KMS-11 (cell line): Measurements from ENCODE around the gene ERLIN1.
"Not testable (repeated sequence)": the region's sequence is repeated elsewhere in the genome, so short reads cannot be mapped to it uniquely, and the experiment has no call there.

Experiments used
- H2AFZ ChIP-seq: fragments of 200-600 bp; sonication (generic); 2 replicates; pipeline ENCODE4 v1.6.1; 2016; ENCODE audit warnings: antibody characterized with exemption, mixed run types, low read depth
- H3K27ac ChIP-seq: fragments of 200-600 bp; sonication (generic); 2 replicates; pipeline ENCODE4 v1.6.1; 2016; ENCODE audit warnings: mild to moderate bottlenecking, mixed run types
- H3K27me3 ChIP-seq: fragments of 200-600 bp; sonication (generic); 2 replicates; pipeline ENCODE4 v1.6.1; 2017; ENCODE audit warnings: mild to moderate bottlenecking, low read depth, mixed run types, moderate library complexity; ENCODE audit not compliant: insufficient read depth
- H3K36me3 ChIP-seq: fragments of 200-600 bp; sonication (generic); 2 replicates; pipeline ENCODE4 v1.6.1; 2017; ENCODE audit warnings: mild to moderate bottlenecking, mixed run types; ENCODE audit not compliant: insufficient read depth
- H3K4me1 ChIP-seq: fragments of 200-600 bp; sonication (generic); 2 replicates; pipeline ENCODE4 v1.6.1; 2016; ENCODE audit warnings: mild to moderate bottlenecking, low read depth, mixed run types; ENCODE audit not compliant: poor library complexity, severe bottlenecking
- H3K4me2 ChIP-seq: fragments of 200-600 bp; sonication (generic); 2 replicates; pipeline ENCODE4 v1.7.0; 2016; ENCODE audit warnings: mild to moderate bottlenecking, mixed run types
- H3K4me3 ChIP-seq: fragments of 200-600 bp; sonication (generic); IDR thresholded peaks from 2 replicates; pipeline ENCODE4 v1.6.1; 2017; ENCODE audit warnings: low read depth, low read length, mixed read lengths; ENCODE audit not compliant: insufficient read depth
- H3K79me2 ChIP-seq: fragments of 200-600 bp; sonication (generic); 2 replicates; pipeline ENCODE4 v1.6.1; 2016; ENCODE audit warnings: low read depth, mixed run types; ENCODE audit not compliant: insufficient read depth
- H3K9ac ChIP-seq: fragments of 200-600 bp; sonication (generic); 2 replicates; pipeline ENCODE4 v1.6.1; 2016; ENCODE audit warnings: mild to moderate bottlenecking, mixed run types
- H4K20me1 ChIP-seq: fragments of 200-600 bp; sonication (generic); 2 replicates; pipeline ENCODE4 v1.6.1; 2016; ENCODE audit warnings: mild to moderate bottlenecking, mixed run types; ENCODE audit not compliant: insufficient read depth
- CTCF ChIP-seq: fragments of 200-600 bp; sonication (generic); conservative IDR thresholded peaks from 2 replicates; pipeline ENCODE4 v1.6.1; 2017; ENCODE audit warnings: low read depth, mild to moderate bottlenecking, antibody characterized with exemption, low read length, moderate library complexity, mixed read lengths

Gene ERLIN1

GRCh38 chr10:100128951-100129350, 56.9 kb downstream of the ERLIN1 start:
- H3K27ac ChIP-seq: no peak overlapping the region
- H3K4me2 ChIP-seq: no peak overlapping the region
- no peaks in the 10 kb centered on the region for H3K4me1 ChIP-seq
- H3K79me2 ChIP-seq: no peaks in the 10 kb centered on the region
- no peaks in the 10 kb centered on the region for H3K36me3 ChIP-seq
- H3K9ac ChIP-seq: no peak overlapping the region
- no peak for TF ChIP-seq CTCF
- H3K4me3 ChIP-seq: no peak overlapping the region
- no peaks in the 10 kb centered on the region for H4K20me1 ChIP-seq
- no peaks in the 10 kb centered on the region for H3K27me3 ChIP-seq
- no peak overlapping the region for H2AFZ ChIP-seq

- not testable (repeated sequence) for H3K4me2 ChIP-seq, H3K36me3 ChIP-seq, H2AFZ ChIP-seq, H3K27ac ChIP-seq, H3K4me1 ChIP-seq, H3K79me2 ChIP-seq, H3K9ac ChIP-seq, H4K20me1 ChIP-seq, H3K27me3 ChIP-seq, H3K4me3 ChIP-seq
These were observed 60.5 kb downstream of the ERLIN1 start for GRCh38 chr10:100125335-100125734.

GRCh38 chr10:100124097-100124496, 61.7 kb downstream of the ERLIN1 start:
- H3K36me3 ChIP-seq: no peaks in the 10 kb centered on the region
- no peak overlapping the region for H3K4me3 ChIP-seq

GRCh38 chr10:100122780-100123179, 63.0 kb downstream of the ERLIN1 start:
- Histone ChIP-seq H3K4me2 (no peak overlapping the region), H4K20me1 (no peaks in the 10 kb centered on the region), H3K4me1 (no peaks in the 10 kb centered on the region), H3K4me3 (no peak overlapping the region), H3K79me2 (no peaks in the 10 kb centered on the region), H3K27me3 (no peaks in the 10 kb centered on the region), H2AFZ (no peak overlapping the region), H3K36me3 (no peaks in the 10 kb centered on the region), H3K9ac (no peak overlapping the region), H3K27ac (no peak overlapping the region)
- no peak for TF ChIP-seq CTCF

More at GRCh38 chr10:100124097-100124496, 61.7 kb downstream of the ERLIN1 start:
- no peak overlapping the region for H2AFZ ChIP-seq
- H3K79me2 ChIP-seq: no peaks in the 10 kb centered on the region
- H3K4me1 ChIP-seq: no peaks in the 10 kb centered on the region
- H4K20me1 ChIP-seq: no peaks in the 10 kb centered on the region
- no peaks in the 10 kb centered on the region for H3K27me3 ChIP-seq
- no peak overlapping the region for H3K27ac ChIP-seq
- no peak for TF ChIP-seq CTCF
- H3K9ac ChIP-seq: no peak overlapping the region
- H3K4me2 ChIP-seq: no peak overlapping the region

GRCh38 chr10:100120550-100120949, 65.3 kb downstream of the ERLIN1 start:
- Histone ChIP-seq H3K27ac (no peak overlapping the region), H3K27me3 (no peaks in the 10 kb centered on the region), H3K4me2 (no peak overlapping the region), H3K9ac (no peak overlapping the region), H3K36me3 (no peaks in the 10 kb centered on the region), H3K79me2 (no peaks in the 10 kb centered on the region), H4K20me1 (no peaks in the 10 kb centered on the region), H3K4me3 (no peak overlapping the region), H2AFZ (no peak overlapping the region), H3K4me1 (no peaks in the 10 kb centered on the region)
- TF ChIP-seq CTCF: no peak
